Measurements from ENCODE around the gene RAB5B.
"Not testable (repeated sequence)": the region's sequence is repeated elsewhere in the genome, so short reads cannot be mapped to it uniquely, and the experiment has no call there.

The RAB5B gene

DNA sequence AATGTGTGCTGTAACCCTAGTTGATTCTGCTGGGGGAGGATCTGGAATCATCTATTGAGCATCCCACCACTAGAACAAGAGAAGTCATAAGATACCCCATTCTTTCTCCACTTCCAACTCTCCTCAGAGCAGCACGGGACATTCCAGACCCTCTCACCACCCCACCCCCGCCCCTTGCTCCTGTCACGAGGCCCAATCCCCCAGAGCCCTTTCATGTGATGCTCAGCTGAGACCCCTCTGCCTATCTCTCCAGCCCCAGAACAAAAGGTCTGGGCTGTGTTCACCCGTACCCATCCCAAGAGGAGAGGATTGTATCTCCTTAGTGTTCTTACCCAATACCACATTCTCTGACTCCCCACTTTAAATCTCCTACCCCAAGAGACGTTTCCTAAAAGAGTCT is 8.6 kb upstream of the RAB5B start:
- DNase-seq (ENCODE audit: low spot score in 2 of 2) (no peak), ATAC-seq (ENCODE audit: low read depth) (no peak)
- Mint-ChIP-seq H3K9me3 (no peaks in the 10 kb centered on the region), H3K36me3 (no peaks in the 10 kb centered on the region), H3K4me1 (peaks cover 27% of the 10 kb centered on the region), H3K27ac (no peak overlapping the region), H3K27me3 (no peaks in the 10 kb centered on the region), H3K4me3 (peak overlapping the region; percentile 33)

DNA sequence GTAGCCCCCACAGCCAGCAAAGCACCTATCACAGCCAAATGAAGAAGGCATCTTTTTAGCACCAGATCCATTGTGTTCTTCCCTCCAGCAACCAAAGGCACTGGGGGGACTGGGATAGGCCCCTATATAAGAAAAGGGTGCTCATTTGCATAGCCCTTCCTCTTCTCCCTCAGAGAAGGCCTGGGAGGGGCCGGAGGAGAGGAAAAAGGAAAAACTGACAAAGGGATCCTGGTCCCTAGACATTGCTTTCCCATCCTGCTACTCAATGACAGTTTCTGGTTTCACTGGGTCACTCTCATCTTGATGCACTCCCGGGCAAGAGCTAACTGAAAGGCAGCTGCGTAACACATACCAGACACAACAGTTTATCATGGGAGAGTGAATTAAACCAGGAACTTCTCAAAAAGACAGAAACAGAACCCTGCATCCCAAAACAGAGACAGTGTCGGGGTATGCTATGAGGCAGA is 7.9 kb upstream of the RAB5B start, which contains the start of gene PMEL:
PMEL (minus strand) TSS at position 102 of the 467 bp plus-strand sequence; CDS start at position 71, 31 bp downstream.
- Mint-ChIP-seq H3K9me3 (no peaks in the 10 kb centered on the region), H3K27me3 (no peaks in the 10 kb centered on the region), H3K36me3 (no peaks in the 10 kb centered on the region), H3K27ac (peak within 1 kb of the TSS; percentile 70), H3K4me1 (peaks cover 27% of the 10 kb centered on the region), H3K4me3 (peak within 1 kb of the TSS; percentile 93)
- ATAC-seq (ENCODE audit: low read depth) (no peak), DNase-seq (ENCODE audit: low spot score in 2 of 2) (no peak)

DNA sequence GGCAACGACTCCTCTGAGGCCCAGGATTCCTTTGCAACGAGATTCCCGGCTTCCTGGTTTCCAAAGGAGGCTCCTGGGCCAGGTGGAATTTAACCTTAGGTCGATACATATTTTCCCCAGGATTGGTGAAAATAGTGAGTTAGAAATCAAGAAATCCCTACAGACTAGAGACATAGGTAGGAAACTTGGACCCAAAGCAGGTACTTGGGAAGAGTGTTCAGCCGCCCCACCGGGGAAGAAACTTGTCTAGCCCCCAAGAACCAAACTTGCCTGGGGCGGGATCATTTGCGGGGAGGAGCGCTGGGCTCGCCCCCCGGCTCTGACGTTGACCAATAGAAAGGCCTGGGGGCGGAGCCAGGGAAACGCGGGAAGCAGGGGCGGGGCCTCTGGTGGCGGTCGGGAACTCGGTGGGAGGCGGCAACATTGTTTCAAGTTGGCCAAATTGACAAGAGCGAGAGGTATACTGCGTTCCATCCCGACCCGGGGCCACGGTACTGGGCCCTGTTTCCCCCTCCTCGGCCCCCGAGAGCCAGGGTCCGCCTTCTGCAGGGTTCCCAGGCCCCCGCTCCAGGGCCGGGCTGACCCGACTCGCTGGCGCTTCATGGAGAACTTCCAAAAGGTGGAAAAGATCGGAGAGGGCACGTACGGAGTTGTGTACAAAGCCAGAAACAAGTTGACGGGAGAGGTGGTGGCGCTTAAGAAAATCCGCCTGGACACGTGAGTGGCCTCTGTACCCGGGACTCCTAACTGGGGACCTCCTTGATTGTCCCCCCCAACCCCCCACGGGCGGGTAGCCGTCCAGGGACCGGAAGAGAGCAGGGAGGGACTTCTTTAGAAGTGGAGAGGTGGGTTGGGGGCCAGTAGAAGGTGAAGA is 7.2 kb upstream of the RAB5B start, which contains the start of gene CDK2:
CDK2 (plus strand) TSS at position 423 of the 874 bp plus-strand sequence; CDS start at position 602, 179 bp downstream.
- DNase-seq (ENCODE audit: low spot score in 2 of 2) (peak; percentile 72 to 80), ATAC-seq (ENCODE audit: low read depth) (peak; percentile 99)
- H3K4me3 Mint-ChIP-seq: peak within 1 kb of the TSS; percentile 93
- H3K27me3 Mint-ChIP-seq: no peaks in the 10 kb centered on the region
- peaks cover 27% of the 10 kb centered on the region for H3K4me1 Mint-ChIP-seq
- H3K36me3 Mint-ChIP-seq: no peaks in the 10 kb centered on the region
- H3K9me3 Mint-ChIP-seq: no peaks in the 10 kb centered on the region
- H3K27ac Mint-ChIP-seq: peak within 1 kb of the TSS; percentile 70

DNA sequence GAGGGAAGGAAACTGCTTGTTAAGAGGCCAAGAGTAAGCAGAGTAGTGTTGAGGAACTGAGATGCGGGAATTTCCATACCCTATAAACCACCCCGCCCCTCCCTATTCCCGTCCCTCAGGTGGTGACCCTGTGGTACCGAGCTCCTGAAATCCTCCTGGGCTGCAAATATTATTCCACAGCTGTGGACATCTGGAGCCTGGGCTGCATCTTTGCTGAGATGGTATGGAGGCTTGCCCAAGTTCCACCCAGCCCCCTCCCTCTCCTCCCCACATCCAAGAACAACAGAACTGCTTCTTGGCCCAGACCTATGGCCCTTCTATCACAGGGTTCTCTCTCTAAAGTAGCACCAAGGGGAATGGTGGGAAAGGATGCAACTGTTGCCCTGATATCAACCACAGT is 4.5 kb upstream of the RAB5B start:
- H3K27ac Mint-ChIP-seq: no peak overlapping the region

DNA sequence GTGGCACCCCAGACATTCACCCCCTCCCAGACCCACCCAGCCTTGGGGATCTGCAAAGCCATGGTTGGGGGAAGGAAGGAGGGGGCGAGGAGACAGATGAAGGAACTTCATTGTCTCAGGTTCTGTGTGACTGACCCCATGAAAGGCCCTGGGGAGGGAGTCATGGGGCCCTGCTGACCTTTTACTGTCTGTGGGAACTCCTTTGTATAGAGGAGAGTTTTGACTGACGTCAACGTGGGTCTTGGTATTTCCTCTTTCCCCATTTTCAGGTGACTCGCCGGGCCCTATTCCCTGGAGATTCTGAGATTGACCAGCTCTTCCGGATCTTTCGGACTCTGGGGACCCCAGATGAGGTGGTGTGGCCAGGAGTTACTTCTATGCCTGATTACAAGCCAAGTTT is 3.1 kb upstream of the RAB5B start:
- Mint-ChIP-seq H3K4me1 (peaks cover 28% of the 10 kb centered on the region), H3K9me3 (no peaks in the 10 kb centered on the region), H3K27me3 (no peaks in the 10 kb centered on the region), H3K4me3 (no peak overlapping the region), H3K27ac (no peak overlapping the region), H3K36me3 (no peaks in the 10 kb centered on the region)
- no peak for ATAC-seq (ENCODE audit: low read depth)
- no peak for DNase-seq (ENCODE audit: low spot score in 2 of 2)

More for the DNA sequence above, 4.5 kb upstream of the RAB5B start:
- no peak for DNase-seq (ENCODE audit: low spot score in 2 of 2)
- no peak for ATAC-seq (ENCODE audit: low read depth)
- H3K36me3 Mint-ChIP-seq: no peaks in the 10 kb centered on the region
- no peaks in the 10 kb centered on the region for H3K9me3 Mint-ChIP-seq
- no peak overlapping the region for H3K4me3 Mint-ChIP-seq
- H3K4me1 Mint-ChIP-seq: peaks cover 27% of the 10 kb centered on the region
- H3K27me3 Mint-ChIP-seq: no peaks in the 10 kb centered on the region

DNA sequence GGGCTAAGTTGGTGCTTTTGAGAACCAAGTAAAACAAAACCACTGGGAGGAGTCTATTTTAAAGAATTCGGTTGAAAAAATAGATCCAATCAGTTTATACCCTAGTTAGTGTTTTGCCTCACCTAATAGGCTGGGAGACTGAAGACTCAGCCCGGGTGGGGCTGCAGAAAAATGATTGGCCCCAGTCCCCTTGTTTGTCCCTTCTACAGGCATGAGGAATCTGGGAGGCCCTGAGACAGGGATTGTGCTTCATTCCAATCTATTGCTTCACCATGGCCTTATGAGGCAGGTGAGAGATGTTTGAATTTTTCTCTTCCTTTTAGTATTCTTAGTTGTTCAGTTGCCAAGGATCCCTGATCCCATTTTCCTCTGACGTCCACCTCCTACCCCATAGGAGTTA is 1.8 kb upstream of the RAB5B start:
- H3K9me3 Mint-ChIP-seq: no peaks in the 10 kb centered on the region
- no peak overlapping the region for H3K4me3 Mint-ChIP-seq
- H3K27ac Mint-ChIP-seq: no peak overlapping the region
- no peaks in the 10 kb centered on the region for H3K27me3 Mint-ChIP-seq
- peaks cover 18% of the 10 kb centered on the region for H3K4me1 Mint-ChIP-seq
- DNase-seq (ENCODE audit: low spot score in 2 of 2): no peak
- no peaks in the 10 kb centered on the region for H3K36me3 Mint-ChIP-seq
- ATAC-seq (ENCODE audit: low read depth): no peak

DNA sequence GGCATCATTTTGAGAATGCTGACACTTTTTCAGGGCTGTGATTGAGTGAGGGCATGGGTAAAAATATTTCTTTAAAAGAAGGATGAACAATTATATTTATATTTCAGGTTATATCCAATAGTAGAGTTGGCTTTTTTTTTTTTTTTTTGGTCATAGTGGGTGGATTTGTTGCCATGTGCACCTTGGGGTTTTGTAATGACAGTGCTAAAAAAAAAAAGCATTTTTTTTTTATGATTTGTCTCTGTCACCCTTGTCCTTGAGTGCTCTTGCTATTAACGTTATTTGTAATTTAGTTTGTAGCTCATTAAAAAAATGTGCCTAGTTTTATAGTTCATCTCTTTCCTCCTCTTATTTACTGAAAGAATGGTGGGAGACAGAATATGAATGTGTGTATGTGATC is 1.4 kb upstream of the RAB5B start:
- DNase-seq (ENCODE audit: low spot score in 2 of 2): no peak
- no peaks in the 10 kb centered on the region for H3K27me3 Mint-ChIP-seq
- peaks cover 14% of the 10 kb centered on the region for H3K4me1 Mint-ChIP-seq
- no peak overlapping the region for H3K4me3 Mint-ChIP-seq
- no peak for ATAC-seq (ENCODE audit: low read depth)
- H3K9me3 Mint-ChIP-seq: no peaks in the 10 kb centered on the region
- no peak overlapping the region for H3K27ac Mint-ChIP-seq
- no peaks in the 10 kb centered on the region for H3K36me3 Mint-ChIP-seq

DNA sequence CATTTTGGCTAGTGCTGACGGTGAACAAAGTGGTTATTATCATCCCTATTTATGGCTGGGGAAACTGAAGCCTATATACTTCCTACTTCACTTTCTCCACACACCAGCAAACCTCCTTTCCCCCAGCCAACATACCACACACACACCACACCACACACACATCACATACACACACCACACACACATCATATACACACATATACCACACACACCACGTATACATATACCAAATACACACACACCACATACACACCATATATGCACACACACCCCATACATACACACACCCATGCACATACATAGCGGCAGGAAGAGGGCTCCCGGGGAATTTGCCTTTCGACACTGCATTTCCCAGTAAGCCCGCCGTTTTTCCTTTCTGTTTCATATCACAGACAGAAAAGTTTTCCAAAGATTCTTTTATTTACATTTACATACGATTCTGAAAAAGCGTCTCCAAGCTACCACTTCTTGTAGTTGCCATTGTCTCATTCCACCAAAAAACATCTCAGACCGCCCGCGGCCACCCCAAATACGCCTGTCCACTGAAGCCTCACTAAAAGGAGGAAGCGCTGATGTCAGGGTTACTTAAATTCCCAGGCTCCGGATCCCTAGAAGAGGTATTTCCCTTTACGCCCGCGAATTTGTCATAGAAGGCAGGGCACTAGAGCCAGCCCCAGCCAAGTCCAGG is 823 bp upstream of the RAB5B start:
- H3K9me3 Mint-ChIP-seq: no peaks in the 10 kb centered on the region
- H3K4me1 Mint-ChIP-seq: peaks cover 8% of the 10 kb centered on the region
- ATAC-seq (ENCODE audit: low read depth) (no peak), DNase-seq (ENCODE audit: low spot score in 2 of 2) (no peak)
- H3K27ac Mint-ChIP-seq: no peak overlapping the region
- no peaks in the 10 kb centered on the region for H3K27me3 Mint-ChIP-seq
- no peak overlapping the region for H3K4me3 Mint-ChIP-seq
- H3K36me3 Mint-ChIP-seq: no peaks in the 10 kb centered on the region

DNA sequence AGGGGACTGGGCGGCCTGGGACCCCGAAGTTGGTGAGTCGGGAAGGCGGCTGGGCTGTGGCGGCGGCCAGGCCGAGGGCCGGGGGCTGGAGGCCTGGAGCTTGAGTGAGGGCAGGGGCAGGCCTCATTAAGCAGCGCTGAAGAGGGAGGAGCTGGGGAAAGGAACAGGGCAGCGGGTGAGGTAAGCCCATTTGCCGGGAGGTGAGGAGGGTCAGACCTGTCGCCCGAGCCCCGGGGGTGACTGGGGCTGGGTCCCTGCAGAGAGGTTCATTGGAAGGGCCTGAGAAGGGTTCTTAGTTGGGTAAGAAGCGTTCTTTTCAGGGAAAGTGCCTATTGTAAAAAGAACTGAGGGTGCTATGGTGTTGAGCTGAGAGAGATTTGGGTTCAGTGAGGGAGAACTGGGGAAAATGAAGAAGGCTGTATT is 441 bp downstream of the RAB5B start:
- ATAC-seq (ENCODE audit: low read depth) (no peak), DNase-seq (ENCODE audit: low spot score in 2 of 2) (no peak)
- no peak overlapping the region for H3K27ac Mint-ChIP-seq

DNA sequence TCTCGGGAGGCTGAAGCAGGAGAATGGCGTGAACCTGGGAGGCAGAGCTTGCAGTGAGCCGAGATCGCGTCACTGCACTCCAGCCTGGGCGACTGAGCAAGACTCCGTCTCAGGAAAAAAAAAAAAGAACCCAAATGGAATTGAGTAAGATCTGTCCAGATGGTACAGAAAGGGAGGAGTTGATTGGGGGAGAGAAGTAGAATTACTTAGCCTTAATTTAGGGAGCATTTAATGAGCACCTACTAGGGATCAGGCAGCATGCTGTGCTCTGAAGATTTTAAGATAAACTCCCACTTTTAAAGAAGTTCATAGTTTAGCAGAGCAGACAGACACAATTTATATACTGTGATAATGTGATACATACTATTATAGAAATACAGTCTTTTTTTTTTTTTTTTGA is 4.5 kb downstream of the RAB5B start:
- Mint-ChIP-seq H3K27ac (no peak overlapping the region), H3K36me3 (peaks cover 8% of the 10 kb centered on the region), H3K4me1 (peaks cover 22% of the 10 kb centered on the region), H3K4me3 (no peak overlapping the region), H3K27me3 (no peaks in the 10 kb centered on the region), H3K9me3 (no peaks in the 10 kb centered on the region)
- ATAC-seq (ENCODE audit: low read depth): no peak
- no peak for DNase-seq (ENCODE audit: low spot score in 2 of 2)

More for the DNA sequence above, 441 bp downstream of the RAB5B start:
- peaks cover 10% of the 10 kb centered on the region for H3K4me1 Mint-ChIP-seq
- H3K9me3 Mint-ChIP-seq: no peaks in the 10 kb centered on the region
- H3K36me3 Mint-ChIP-seq: peaks cover 3% of the 10 kb centered on the region
- H3K4me3 Mint-ChIP-seq: no peak overlapping the region
- no peaks in the 10 kb centered on the region for H3K27me3 Mint-ChIP-seq

DNA sequence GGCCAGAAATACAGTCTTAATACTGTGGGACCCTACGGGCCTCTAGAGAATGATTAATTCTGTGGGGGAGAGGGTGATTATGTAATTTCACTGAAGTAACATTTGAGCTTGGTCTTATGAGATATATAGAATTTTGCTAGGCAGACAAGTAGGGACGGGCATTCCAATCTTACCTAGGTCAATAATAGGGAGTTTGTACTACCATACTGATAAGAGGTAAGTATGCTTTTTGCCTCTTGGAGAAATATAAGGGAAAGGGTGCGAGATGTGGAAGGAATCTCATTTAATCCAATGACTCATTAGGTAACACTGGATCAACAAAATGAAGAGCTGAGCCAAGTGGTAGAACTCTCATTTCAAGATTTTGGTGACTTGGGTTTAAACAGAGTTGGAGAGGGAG is 5.2 kb downstream of the RAB5B start:
- Mint-ChIP-seq H3K36me3 (peaks cover 8% of the 10 kb centered on the region), H3K9me3 (no peaks in the 10 kb centered on the region), H3K4me3 (no peak overlapping the region), H3K27ac (no peak overlapping the region), H3K27me3 (no peaks in the 10 kb centered on the region), H3K4me1 (peaks cover 26% of the 10 kb centered on the region)
- no peak for ATAC-seq (ENCODE audit: low read depth)
- no peak for DNase-seq (ENCODE audit: low spot score in 2 of 2)

DNA sequence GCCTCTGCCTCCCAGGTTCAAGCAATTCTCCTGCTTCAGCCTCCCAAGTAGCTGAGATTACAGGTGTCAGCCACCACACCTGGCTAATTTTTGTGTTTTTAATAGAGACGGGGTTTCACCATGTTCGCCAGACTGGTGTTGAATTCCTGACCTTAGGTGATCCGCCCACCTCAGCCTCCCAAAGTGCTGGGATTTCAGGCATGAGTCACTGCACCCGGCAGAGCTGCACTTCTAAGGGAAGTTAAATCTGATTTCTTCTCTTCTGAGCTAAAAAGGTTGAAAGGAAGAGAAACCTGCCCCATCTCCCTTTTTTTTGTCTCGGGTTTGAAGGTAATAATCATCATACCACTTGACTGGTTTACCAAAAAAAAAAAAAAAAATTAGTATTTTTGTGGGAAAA is 8.0 kb downstream of the RAB5B start:
- DNase-seq (ENCODE audit: low spot score in 2 of 2); H3K27ac Mint-ChIP-seq; H3K9me3 Mint-ChIP-seq; H3K36me3 Mint-ChIP-seq; ATAC-seq (ENCODE audit: low read depth); H3K27me3 Mint-ChIP-seq; H3K4me3 Mint-ChIP-seq: not testable (repeated sequence)
- peaks cover 20% of the 10 kb centered on the region for H3K4me1 Mint-ChIP-seq

DNA sequence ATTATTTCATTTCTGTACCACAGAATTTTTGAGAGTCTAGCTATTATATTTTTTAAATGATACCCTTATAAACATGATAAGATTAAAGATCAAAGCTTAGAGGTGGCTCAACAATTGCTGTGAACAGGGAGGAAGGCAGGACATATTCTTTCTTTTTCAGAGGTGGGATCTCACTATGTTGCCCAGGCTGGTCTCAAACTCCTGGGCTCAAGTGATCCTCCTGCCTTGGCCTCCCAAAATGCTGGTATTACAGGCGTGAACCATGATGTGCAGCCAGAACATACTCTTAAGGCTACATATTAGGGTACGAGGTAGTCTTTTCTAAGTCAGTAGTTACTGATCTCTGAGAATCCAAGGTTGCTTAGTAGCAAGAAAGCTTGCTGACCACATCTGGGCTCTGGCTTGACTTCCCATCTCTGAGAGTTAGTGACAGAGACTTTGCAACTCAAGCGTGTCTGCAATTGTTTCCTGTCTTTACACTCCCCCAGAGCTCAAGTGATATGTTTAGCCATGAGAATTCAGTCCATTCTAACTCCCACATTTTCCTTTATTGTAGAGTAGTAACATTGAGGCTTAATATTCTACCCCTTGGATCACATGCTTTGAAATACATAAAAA is 8.6 kb downstream of the RAB5B start:
- H3K4me3 Mint-ChIP-seq: peak overlapping the region; percentile 25
- DNase-seq (ENCODE audit: low spot score in 2 of 2): no peak
- peaks cover 10% of the 10 kb centered on the region for H3K36me3 Mint-ChIP-seq
- H3K27me3 Mint-ChIP-seq: no peaks in the 10 kb centered on the region
- peaks cover 20% of the 10 kb centered on the region for H3K4me1 Mint-ChIP-seq
- H3K27ac Mint-ChIP-seq: no peak overlapping the region
- peak; percentile 85 for ATAC-seq (ENCODE audit: low read depth)
- no peaks in the 10 kb centered on the region for H3K9me3 Mint-ChIP-seq
